ENCODE results near the gene SLC35E1. TPM values are rescaled to one million over a fixed set of nuclear protein-coding genes. Genes with fewer than 3 reads are reported as not detected.

The SLC35E1 gene
- total RNA-seq, 2 donors from 2014 or later: 42.0 to 69.1 TPM

GRCh38 chr19:16586991-16587832, 15.0 kb upstream of the SLC35E1 start:
- Histone ChIP-seq H3K9me3 (no peaks in the 10 kb centered on the region), H3K27me3 (replicated peaks; ENCODE audit: insufficient read depth) (no peaks in the 10 kb centered on the region), H3K4me1 (replicated peaks) (peaks cover 25% of the 10 kb centered on the region), H3K27ac (peak overlapping the region in 1 of 2 donors; percentile 11), H3K4me3 (no peak overlapping the region), H3K36me3 (no peaks in the 10 kb centered on the region)
- 30% methylated on average over 20 of the region's 20 CpGs for WGBS
- DNase-seq (ENCODE audit: low spot score): no peak
- intact Hi-C loops (cut with DNase I): no loop called here
- TF ChIP-seq CTCF (IDR thresholded peaks at IDR 0.05): no peak
- no peak for TF ChIP-seq POLR2A (IDR thresholded peaks at IDR 0.05)
- TF ChIP-seq POLR2AphosphoS5 (IDR thresholded peaks at IDR 0.05): no peak

GRCh38 chr19:16586477-16586871, 14.3 kb upstream of the SLC35E1 start:
- DNase-seq (ENCODE audit: low spot score): no peak
- Histone ChIP-seq H3K36me3 (no peaks in the 10 kb centered on the region), H3K9me3 (no peaks in the 10 kb centered on the region), H3K27me3 (replicated peaks; ENCODE audit: insufficient read depth) (no peaks in the 10 kb centered on the region), H3K27ac (peak overlapping the region in 1 of 2 donors; percentile 7), H3K4me1 (replicated peaks) (peaks cover 25% of the 10 kb centered on the region), H3K4me3 (no peak overlapping the region)
- 63% methylated on average over 9 of the region's 9 CpGs for WGBS
- intact Hi-C loops (cut with DNase I): no loop called here
- TF ChIP-seq POLR2AphosphoS5 (IDR thresholded peaks at IDR 0.05) (no peak), CTCF (IDR thresholded peaks at IDR 0.05) (no peak), POLR2A (IDR thresholded peaks at IDR 0.05) (no peak)

- H3K27ac ChIP-seq: peak overlapping the region in 1 of 2 donors; percentile 48
- H3K9me3 ChIP-seq: no peaks in the 10 kb centered on the region
- H3K27me3 ChIP-seq (replicated peaks; ENCODE audit: insufficient read depth): no peaks in the 10 kb centered on the region
- WGBS: 84% methylated on average over 11 of the region's 11 CpGs
- H3K36me3 ChIP-seq: no peaks in the 10 kb centered on the region
- no peak overlapping the region for H3K4me3 ChIP-seq
- DNase-seq (ENCODE audit: low spot score): no peak
- H3K4me1 ChIP-seq (replicated peaks): peaks cover 25% of the 10 kb centered on the region
- TF ChIP-seq POLR2A (IDR thresholded peaks at IDR 0.05) (no peak), CTCF (IDR thresholded peaks at IDR 0.05) (no peak), POLR2AphosphoS5 (IDR thresholded peaks at IDR 0.05) (no peak)
- intact Hi-C loops (cut with DNase I): no loop called here
Observed at GRCh38 chr19:16585808-16586476, 13.7 kb upstream of the SLC35E1 start.

GRCh38 chr19:16585094-16585801, 13.0 kb upstream of the SLC35E1 start:
- intact Hi-C loops (cut with DNase I): no loop called here
- Histone ChIP-seq H3K36me3 (no peaks in the 10 kb centered on the region), H3K27ac (peak overlapping the region; percentile 15 to 48), H3K9me3 (no peaks in the 10 kb centered on the region), H3K4me3 (no peak overlapping the region), H3K4me1 (replicated peaks) (peaks cover 25% of the 10 kb centered on the region), H3K27me3 (replicated peaks; ENCODE audit: insufficient read depth) (no peaks in the 10 kb centered on the region)
- TF ChIP-seq POLR2A (IDR thresholded peaks at IDR 0.05) (no peak), CTCF (IDR thresholded peaks at IDR 0.05) (no peak), POLR2AphosphoS5 (IDR thresholded peaks at IDR 0.05) (no peak)
- no peak for DNase-seq (ENCODE audit: low spot score)
- WGBS: 68% methylated on average over 13 of the region's 13 CpGs
